Measurements from ENCODE around the gene SNAP29.

GRCh38 chr22:20909543-20910303 lies 50.9 kb downstream of the SNAP29 start:
- no peak for TF ChIP-seq CTCF (IDR thresholded peaks at IDR 0.05; ENCODE audit: extremely low read depth in 1 of 2, insufficient read depth in 1 of 2, low read depth in 1 of 2, low read length in 2 of 2)
- TF ChIP-seq POLR2AphosphoS5 (IDR thresholded peaks at IDR 0.05; ENCODE audit: insufficient read depth, low read depth, low read length) = no peak
- no peak for TF ChIP-seq MAX (IDR thresholded peaks at IDR 0.05; ENCODE audit: insufficient read depth, insufficient read length)
- no peak for TF ChIP-seq POLR2A (IDR thresholded peaks at IDR 0.05; ENCODE audit: low read depth, low read length)
- no peak for TF ChIP-seq JUN (IDR thresholded peaks at IDR 0.05; ENCODE audit: borderline replicate concordance, insufficient read depth, insufficient read length, low read depth)

Data from endothelial cell of umbilical vein (primary cell).